ENCODE data around the gene FGFR1OP2.
"Not testable (repeated sequence)": the region's sequence is repeated elsewhere in the genome, so short reads cannot be mapped to it uniquely, and the experiment has no call there.

Gene FGFR1OP2
- 114 to 121 (median 116) reads per million in 4 experiments for total RNA-seq

- DNase-seq, result peak; percentile 96
Measured at GRCh38 chr12:26937863-26938700, at the start of gene FGFR1OP2, which contains the start of gene INTS13. TSS of gene FGFR1OP2 (plus strand) at chr12:26938470. CDS start at chr12:26954159, 15,689 bp downstream. TSS of gene INTS13 (minus strand) at chr12:26937981. CDS start at chr12:26936803, 1,178 bp downstream.

DNA sequence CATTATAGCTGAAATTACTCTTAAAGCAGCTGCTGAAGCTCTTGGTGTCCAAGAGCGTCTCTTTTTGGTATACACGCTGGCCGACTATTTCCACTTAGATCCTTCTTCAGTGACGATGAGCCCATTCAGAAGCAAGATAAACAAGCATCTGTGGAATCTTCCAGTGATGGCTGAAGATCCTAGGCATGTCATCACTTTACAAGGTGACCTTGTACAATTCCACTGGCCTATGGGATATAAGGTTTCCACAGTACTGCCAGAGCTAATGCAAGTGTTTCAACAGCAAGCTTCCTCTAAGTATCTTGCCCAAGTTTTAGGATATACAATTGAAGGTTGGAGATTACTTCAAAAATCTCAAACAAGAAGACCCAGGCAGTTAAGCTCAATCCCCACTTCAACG lies 47.5 kb upstream of the FGFR1OP2 start:
- DNase-seq, result no peak

GRCh38 chr12:26891704-26892103 lies 46.6 kb upstream of the FGFR1OP2 start:
- DNase-seq, result no peak

DNA sequence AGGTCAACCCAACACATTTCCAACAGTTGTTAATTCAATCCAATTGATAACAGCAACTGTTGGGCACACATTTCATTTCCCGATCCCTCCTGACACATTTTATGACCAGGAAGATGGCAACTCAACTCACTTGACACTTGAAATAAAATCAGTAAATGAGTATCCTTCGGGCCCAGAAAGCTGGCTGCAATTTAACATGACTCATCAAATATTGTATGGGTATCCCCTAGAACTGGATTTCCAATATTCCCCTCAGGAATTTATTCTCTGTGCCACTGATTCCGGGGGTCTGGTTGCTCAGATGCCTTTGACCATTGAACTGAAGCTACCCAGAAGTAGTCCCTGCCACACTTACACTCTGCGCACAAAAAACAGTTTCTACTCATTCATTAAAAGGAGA lies 42.6 kb upstream of the FGFR1OP2 start:
- DNase-seq, result no peak

- no peak for DNase-seq
Measured at GRCh38 chr12:26896913-26897312, 41.4 kb upstream of the FGFR1OP2 start.

GRCh38 chr12:26903396-26903795 lies 34.9 kb upstream of the FGFR1OP2 start:
- not testable (repeated sequence) for DNase-seq

GRCh38 chr12:26906024-26906423 lies 32.2 kb upstream of the FGFR1OP2 start:
- DNase-seq, result no peak

DNA sequence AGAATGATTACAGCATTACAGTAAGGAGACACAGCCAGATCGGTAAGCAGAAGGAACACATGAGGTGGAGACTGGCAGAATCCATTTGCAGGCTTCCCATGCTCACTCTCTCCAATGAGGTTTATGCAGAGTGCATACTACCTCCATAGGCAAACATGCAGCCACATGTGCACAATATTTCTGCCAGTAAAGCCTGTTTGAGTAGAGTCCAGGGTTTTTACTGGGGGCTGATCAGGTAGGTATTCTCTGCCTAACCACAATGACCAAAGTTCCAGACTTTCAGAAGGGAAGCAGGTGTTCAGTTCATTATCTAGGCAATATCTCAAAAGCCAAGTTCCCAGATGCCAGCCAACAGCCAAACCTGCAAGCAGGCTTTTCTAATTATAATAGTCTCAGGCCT lies 31.6 kb upstream of the FGFR1OP2 start:
- no peak for DNase-seq

DNA sequence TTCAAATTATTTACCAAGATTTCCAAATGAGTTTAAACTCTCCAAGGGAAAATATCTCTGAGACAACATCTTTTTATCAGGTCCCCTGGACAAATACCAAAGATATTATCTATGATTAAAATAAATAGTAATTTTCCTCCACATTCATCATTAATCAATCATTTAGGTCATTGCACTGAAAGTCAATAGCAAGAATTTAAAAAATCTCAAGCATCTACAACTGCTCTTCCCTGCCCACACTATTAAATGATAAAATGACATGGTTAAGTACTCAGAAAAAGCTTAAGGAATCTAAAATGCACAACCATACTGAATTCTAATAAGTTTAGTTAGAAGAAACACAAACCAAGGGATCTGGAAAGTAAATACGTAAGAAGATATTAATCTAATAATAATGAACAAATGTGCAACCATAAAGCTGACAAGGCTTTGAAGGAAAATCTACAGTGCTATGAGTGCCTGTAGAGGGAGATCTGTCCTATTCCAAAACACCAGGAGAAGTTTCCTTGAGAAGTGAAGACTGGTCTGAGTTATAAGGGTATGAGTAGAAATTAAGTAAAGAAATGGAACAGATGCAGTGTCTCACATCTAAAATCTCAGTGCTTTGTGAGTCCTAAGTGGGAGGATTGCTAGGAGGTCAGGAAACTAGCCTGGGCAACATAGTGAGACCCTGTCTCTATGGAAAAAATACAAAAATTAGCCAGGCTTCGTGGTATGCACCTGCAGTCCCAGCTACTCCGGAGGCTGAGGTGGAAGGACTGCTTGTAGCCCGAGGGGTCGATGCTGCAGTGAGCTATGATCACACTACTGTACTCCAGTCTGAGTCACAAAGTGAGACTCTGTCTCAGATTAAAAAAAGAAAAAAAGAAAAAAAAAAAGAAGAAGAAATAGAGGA lies 19.7 kb upstream of the FGFR1OP2 start:
- no peak for DNase-seq

DNA sequence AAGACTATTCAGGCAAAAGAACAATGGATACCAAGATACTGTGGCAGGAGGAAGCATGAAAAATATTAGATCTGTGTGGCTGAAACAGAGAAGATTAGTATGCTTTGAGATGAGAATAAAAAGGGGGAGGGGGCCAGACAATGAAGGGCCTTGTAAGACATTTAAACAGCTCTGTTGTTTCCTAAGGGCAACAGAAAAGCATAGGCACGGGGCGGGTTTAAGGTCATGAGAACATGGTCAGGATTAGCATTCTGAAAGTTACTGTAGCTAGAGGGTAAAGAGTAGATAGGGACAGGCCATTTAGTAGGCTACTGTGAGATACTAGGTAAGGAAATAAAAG lies 19.1 kb upstream of the FGFR1OP2 start:
- no peak for DNase-seq

DNA sequence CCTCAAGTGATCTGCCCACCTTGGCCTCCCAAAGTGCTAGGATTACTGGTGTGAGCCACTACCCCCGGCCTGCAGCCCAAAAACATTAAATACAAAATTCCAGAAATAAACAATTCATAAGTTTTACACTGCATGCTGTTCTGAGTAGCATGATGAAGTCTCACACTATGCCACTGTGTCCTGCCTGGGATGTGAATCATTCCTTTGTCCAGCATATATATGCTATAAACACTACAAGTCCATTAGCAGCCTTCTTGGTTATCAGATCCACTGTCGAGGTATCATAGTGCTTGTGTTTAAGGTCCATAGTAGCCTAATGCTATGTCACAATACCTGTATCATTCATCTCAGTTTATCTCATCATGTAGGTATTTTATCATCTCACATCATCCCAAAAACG lies 16.4 kb upstream of the FGFR1OP2 start:
- DNase-seq, result no peak

DNA sequence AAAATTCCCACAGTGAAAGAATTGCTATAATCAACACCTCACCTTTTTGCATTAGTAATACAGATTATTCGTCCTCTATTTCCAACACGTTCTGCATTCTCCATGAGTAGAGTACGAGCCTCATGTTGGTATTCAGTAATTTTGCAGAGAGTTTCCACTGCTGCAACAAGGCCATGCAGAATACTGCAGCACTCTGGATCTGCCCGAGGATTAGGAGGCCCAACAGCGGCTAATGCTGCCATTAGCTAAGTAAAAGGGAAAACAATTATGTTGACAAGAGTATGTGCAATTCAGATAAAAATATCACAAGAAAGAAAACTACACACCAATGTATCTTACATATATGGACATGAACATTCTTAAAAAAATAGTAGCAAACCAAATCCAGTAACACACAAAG lies 9.6 kb upstream of the FGFR1OP2 start:
- no peak for DNase-seq

DNA sequence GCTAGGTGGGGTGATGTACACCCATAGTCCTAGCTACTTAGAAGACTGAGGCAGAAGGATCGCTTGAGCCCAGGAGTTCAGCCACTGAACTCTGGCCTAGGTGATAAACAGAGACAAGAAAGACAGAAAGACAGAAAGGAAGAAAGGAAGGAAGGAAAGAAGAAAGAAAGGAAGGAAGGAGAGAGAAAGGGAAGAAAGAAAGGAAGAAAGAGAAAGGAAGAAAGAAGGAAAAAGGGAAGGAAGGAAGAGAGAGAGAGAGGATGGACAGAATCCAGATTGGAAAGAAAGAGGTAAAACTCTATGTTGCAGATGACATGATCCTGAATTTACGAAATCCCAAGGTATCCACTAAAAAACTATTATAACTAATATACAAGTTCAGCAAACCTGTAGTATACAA lies 8.7 kb upstream of the FGFR1OP2 start:
- no peak for DNase-seq

DNA sequence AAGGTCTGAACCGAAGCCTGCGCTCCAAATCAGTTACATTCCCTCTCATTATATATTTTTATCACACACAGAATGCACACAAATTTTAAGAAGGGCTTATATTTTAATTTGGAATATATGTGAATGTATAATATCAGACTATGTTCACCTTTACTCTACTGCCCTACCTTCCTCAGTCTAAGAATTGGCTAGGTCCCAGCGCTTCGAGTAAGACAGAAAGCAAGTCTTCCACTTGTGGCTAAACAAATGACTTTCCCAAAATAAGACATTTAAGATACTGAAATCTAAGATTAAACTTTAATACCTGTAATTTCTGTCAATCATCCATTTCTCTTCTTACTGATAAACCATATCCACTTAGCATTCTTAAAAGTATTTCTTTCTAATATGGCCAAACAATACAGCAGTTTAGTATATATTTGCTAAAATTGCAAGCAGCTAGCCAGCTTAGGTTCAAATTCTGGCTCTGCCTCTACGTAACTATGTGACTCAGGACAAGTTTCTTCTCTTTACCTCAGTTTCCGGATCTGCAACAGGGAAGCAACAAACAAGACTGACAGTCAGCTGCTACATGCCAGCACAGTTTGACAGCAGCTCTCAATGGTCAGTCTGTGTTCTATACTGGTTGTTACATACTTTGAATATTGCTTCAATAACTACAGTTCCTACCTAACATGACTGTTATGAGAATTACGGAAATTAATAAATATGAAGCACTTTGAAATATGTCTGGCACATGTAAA lies 2.5 kb upstream of the FGFR1OP2 start:
- no peak for DNase-seq

GRCh38 chr12:26936559-26937442 lies 1.5 kb upstream of the FGFR1OP2 start:
- DNase-seq, result no peak

- no peak for DNase-seq
Measured at GRCh38 chr12:26937443-26937862, 817 bp upstream of the FGFR1OP2 start.

GRCh38 chr12:26938701-26939062 lies 412 bp downstream of the FGFR1OP2 start:
- peak; percentile 35 for DNase-seq

DNA sequence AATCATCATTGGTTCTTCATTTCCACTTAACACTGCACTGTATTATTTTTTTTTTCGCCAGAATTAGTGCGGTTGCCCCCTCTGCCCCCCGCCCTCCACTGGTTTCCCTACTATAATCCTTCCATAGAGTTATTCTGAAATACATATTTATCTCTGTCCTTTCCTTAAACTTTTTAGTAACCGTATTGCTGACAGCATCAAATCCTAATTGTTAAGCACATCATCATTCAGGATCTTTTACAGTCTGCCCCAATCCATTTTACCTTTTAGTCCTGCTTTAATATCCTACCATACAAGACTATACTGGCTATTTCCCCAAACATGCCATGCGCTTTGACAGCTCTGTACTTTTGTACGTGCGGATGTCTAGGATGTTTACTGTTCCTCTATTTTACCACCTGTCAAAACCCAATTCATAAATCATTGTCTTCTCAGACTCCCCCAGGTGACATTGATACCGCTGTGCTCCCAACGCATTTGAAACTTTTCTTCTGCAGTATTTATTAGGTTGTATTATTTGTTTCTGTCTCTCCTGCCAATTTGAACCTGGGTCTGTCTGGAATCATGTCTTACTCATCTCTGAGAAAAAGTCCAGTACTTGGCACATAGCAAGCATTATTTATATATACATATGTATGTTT lies 1.0 kb downstream of the FGFR1OP2 start:
- DNase-seq, result no peak

DNA sequence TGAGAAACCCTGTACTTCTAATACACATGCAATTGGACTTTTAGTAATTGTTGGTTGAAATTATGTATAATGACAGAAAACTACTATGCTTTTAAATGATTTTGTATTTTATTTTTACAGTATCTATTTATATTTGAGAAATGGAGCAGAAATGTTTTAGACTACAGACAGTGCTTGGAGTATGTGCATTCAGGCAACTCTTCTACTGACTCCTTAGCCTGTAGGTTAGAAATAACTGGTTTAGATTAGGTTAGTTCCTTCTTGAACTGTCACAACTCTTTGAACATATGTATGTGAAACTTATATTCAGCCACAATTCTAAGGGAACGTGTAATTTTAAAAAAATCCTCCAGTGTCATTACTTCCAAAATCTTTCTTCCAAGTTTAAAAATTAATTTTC lies 1.7 kb downstream of the FGFR1OP2 start:
- no peak for DNase-seq

DNA sequence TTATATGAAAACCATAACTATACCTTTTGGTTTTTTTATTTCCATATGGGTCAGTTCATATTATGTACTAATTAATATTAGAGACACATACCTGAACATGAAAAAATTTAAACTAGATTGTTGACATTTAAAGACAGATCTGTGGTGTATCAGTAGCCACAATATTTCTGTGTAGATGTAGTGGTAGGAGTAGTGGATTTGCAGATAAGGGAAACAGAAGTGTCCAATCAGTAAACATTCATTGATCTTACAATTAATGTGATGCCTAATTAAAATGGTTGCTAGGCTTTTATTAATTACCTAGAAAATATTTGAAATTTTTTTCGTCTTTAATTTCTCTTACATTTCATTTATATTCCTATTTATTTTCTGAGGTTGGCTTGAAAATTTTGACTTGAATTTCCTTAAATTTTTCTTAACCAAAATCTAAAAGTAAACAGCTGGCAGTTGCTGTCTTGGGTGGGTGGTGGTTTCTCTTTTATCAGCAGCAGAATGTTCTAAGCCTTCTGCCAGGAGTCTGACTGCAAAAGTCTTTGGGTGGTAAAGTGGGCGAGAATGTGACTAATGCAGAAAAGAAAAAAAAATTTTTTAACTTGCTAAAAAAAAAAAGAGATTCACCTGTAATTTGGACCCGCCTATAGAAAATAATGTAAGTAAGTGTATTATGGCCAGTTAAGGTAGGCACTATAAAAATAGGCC lies 2.4 kb downstream of the FGFR1OP2 start:
- DNase-seq, result no peak

- no peak for DNase-seq
Measured at GRCh38 chr12:26941215-26941594, 2.9 kb downstream of the FGFR1OP2 start.
